ENCODE measurements around the gene VSX2.

- TF ChIP-seq POLR2A (IDR thresholded peaks at IDR 0.05; ENCODE audit: low read length) (no peak), EP300 (IDR thresholded peaks at IDR 0.05) (no peak), RFX5 (IDR thresholded peaks at IDR 0.05) (no peak), USF2 (IDR thresholded peaks at IDR 0.05) (no peak)
Measured at GRCh38 chr14:74297986-74298385, 58.7 kb downstream of the VSX2 start.

Data from A549 (cell line).